ENCODE data around the gene PCLO.

- TF ChIP-seq POLR2A (IDR thresholded peaks at IDR 0.05; ENCODE audit: low read depth) (no peak), CTCF (IDR thresholded peaks at IDR 0.05) (no peak), POLR2AphosphoS5 (IDR thresholded peaks at IDR 0.05) (no peak)
These were observed 125.8 kb downstream of the PCLO start for GRCh38 chr7:83036721-83037380.

Data from esophagus muscularis mucosa (tissue), 3 donors.